B cell (primary cell): Measurements from ENCODE around the gene CAPZB. TPM values are rescaled to one million over a fixed set of nuclear protein-coding genes. Genes with fewer than 3 reads are reported as not detected.

Experiments used
- ATAC-seq: fragments of 200-7000 bp; cut with Tn5 transposase; one replicate; pipeline ENCODE4 v1.10.0; 2021; ENCODE audit warnings: low read depth, mild to moderate bottlenecking, moderate number of reproducible peaks, moderate library complexity
- CTCF ChIA-PET: fragments of 350-600 bp; sonication (Branson Sonifier 250); formaldehyde crosslinking; loops from one replicate; lab custom pipeline; 2021; ENCODE audit warnings: antibody characterized with exemption, inconsistent platforms; lab: Charles Lee
- POLR2A ChIA-PET: fragments of 350-600 bp; sonication (Branson Sonifier 250); formaldehyde crosslinking; loops from one replicate; lab custom pipeline; 2021; ENCODE audit warnings: antibody characterized with exemption; lab: Charles Lee
- DNase-seq: peaks from one replicate; pipeline ENCODE4 v3.0.0; 2013
- H2AFZ ChIP-seq: 2 replicates; pipeline ENCODE4 v1.6.1; 2012; ENCODE audit warnings: mild to moderate bottlenecking, low read depth, low read length; ENCODE audit not compliant: insufficient read depth, poor library complexity, severe bottlenecking
- H3K27ac ChIP-seq, 2 donors: 1 replicate in 1 of 2; 2 replicates in 1 of 2; pipeline ENCODE4 v1.5.1; 2012 to 2013; ENCODE audit warnings: low read length in 2 of 2, mild to moderate bottlenecking in 2 of 2, moderate library complexity in 1 of 2
- H3K27me3 ChIP-seq, 4 experiments: fragments of 200-600 bp in 1 of 4; sonication (generic) in 1 of 4; replicated peaks in 1 of 4; 1 replicate in 2 of 4; 2 replicates in 2 of 4; pipeline versions ENCODE4 v1.6.1 to v1.7.0; 2013 to 2016; ENCODE audit warnings: low read length in 3 of 4, mild to moderate bottlenecking in 2 of 4, mixed read lengths in 1 of 4, moderate library complexity in 1 of 4; ENCODE audit not compliant: insufficient read depth in 4 of 4, control insufficient read depth in 3 of 4; ENCODE audit errors: control extremely low read depth in 1 of 4
- H3K36me3 ChIP-seq, 2 experiments: replicated peaks in 1 of 2; 1 replicate in 1 of 2; 2 replicates in 1 of 2; pipeline versions ENCODE4 v1.6.1 to v1.7.1; 2013; ENCODE audit warnings: low read length in 1 of 2; ENCODE audit not compliant: insufficient read depth in 2 of 2, control insufficient read depth in 1 of 2; ENCODE audit errors: control extremely low read depth in 1 of 2, extremely low read depth in 1 of 2
- H3K4me1 ChIP-seq, 2 donors: fragments of 200-600 bp in 1 of 2; sonication (generic) in 1 of 2; 1 replicate in 1 of 2; 2 replicates in 1 of 2; pipeline versions ENCODE4 v1.5.1 to v1.6.1; 2013 to 2017; ENCODE audit warnings: low read length in 2 of 2; ENCODE audit not compliant: control insufficient read depth in 2 of 2, insufficient read depth in 2 of 2
- H3K4me2 ChIP-seq: replicated peaks from 2 replicates; pipeline ENCODE3; 2012; ENCODE audit warnings: mild to moderate bottlenecking, low read depth, low read length; ENCODE audit not compliant: poor library complexity, severe bottlenecking
- H3K4me3 ChIP-seq, 5 experiments: fragments of 200-600 bp in 1 of 5; sonication (generic) in 1 of 5; 1 replicate in 3 of 5; 2 replicates in 2 of 5; pipeline versions ENCODE4 v1.5.1 to v1.7.0; 2011 to 2016; ENCODE audit warnings: low read length in 4 of 5, mild to moderate bottlenecking in 4 of 5, low read depth in 2 of 5, control low read depth in 1 of 5, moderate library complexity in 1 of 5; ENCODE audit not compliant: insufficient read depth in 1 of 5; ENCODE audit errors: control extremely low read depth in 1 of 5, extremely low read depth in 1 of 5
- H3K79me2 ChIP-seq: fragments of 200-600 bp; sonication (generic); one replicate; pipeline ENCODE4 v1.6.0; 2016; ENCODE audit warnings: low read length; ENCODE audit not compliant: control insufficient read depth, insufficient read depth
- H3K9ac ChIP-seq: fragments of 200-600 bp; sonication (generic); 2 replicates; pipeline ENCODE4 v1.6.1; 2017; ENCODE audit warnings: mild to moderate bottlenecking, low read length, moderate library complexity
- H3K9me3 ChIP-seq, 3 donors: one replicate each; pipeline versions ENCODE4 v1.6.1 to v1.7.1; 2013; ENCODE audit warnings: low read length in 2 of 3; ENCODE audit not compliant: control insufficient read depth in 2 of 3, insufficient read depth in 1 of 3; ENCODE audit errors: control extremely low read depth in 1 of 3
- H4K20me1 ChIP-seq: 2 replicates; pipeline ENCODE4 v1.6.0; 2012; ENCODE audit warnings: mild to moderate bottlenecking, low read length; ENCODE audit not compliant: insufficient read depth, control insufficient read depth, poor library complexity, severe bottlenecking
- H3K27ac Mint-ChIP-seq: one replicate; pipeline ENCODE4 v1.8.0; 2021; ENCODE audit warnings: mixed read lengths
- H3K27me3 Mint-ChIP-seq: one replicate; pipeline ENCODE4 v1.8.0; 2021; ENCODE audit warnings: mixed read lengths
- H3K4me1 Mint-ChIP-seq: one replicate; pipeline ENCODE4 v1.8.0; 2021; ENCODE audit warnings: mixed read lengths
- H3K4me3 Mint-ChIP-seq: one replicate; pipeline ENCODE4 v1.8.0; 2021; ENCODE audit warnings: mixed read lengths
- H3K9me3 Mint-ChIP-seq: one replicate; pipeline ENCODE4 v1.8.0; 2022; ENCODE audit warnings: mixed read lengths; ENCODE audit not compliant: insufficient read depth
- EZH2 ChIP-seq: IDR thresholded peaks from 2 replicates; pipeline ENCODE4 v1.6.1; 2012; ENCODE audit warnings: borderline replicate concordance, low read depth, mild to moderate bottlenecking, moderate library complexity, low read length; ENCODE audit not compliant: insufficient read depth, poor library complexity, severe bottlenecking
- WGBS: methylation state at CpG from one replicate; pipeline ENCODE4 v1.1.5; 2013; ENCODE audit warnings: missing lambda C conversion rate; ENCODE audit not compliant: insufficient coverage; 5-methylcytosine and 5-hydroxymethylcytosine counted together
- intact Hi-C: fragments of 100-400 bp; cut with micrococcal nuclease; formaldehyde crosslinking; loops from one replicate; pipeline ENCODE4 v1.10.0; 2022
- polyA plus RNA-seq: library from polyadenylated mRNA; depleted of rRNA; stranded (reverse); fragments of >200 nt; gene quantifications from 2 replicates; pipeline ENCODE4 v1.2.3, GENCODE V29; 2012
- total RNA-seq, 2 donors: library from RNA; stranded (reverse); fragments of 120-200 nt in 1 of 2; gene quantifications; 1 replicate in 1 of 2; 2 replicates in 1 of 2; pipeline versions ENCODE4 v1.2.3 to v1.2.4, GENCODE V29; 2013 to 2022
- TF ChIP-seq, protein P1 (sequence below): fragments of 200-600 bp; IDR thresholded peaks from one replicate; pipeline ENCODE4 v1.8.0; 2022; ENCODE audit warnings: antibody characterized with exemption, mild to moderate bottlenecking

The CAPZB gene
- total and polyA plus RNA-seq, 2 donors (not counting 1 experiment from before 2014, with no cell fraction given): 126 to 193 TPM

- Histone ChIP-seq H3K9ac (peak overlapping the region; percentile 41), H3K9me3 (no peaks in the 10 kb centered on the region), H3K4me1 (peaks cover 55 to 83% of the 10 kb centered on the region in 2 donors), H2AFZ (no peak overlapping the region), H3K27ac (peak overlapping the region; percentile 14 to 45), H4K20me1 (peaks cover 87% of the 10 kb centered on the region), H3K36me3 (peaks cover 0 to 19% of the 10 kb centered on the region in 2 experiments), H3K27me3 (no peaks in the 10 kb centered on the region), H3K4me2 (peak overlapping the region; percentile 68), H3K4me3 (peak overlapping the region in 1 of 5 experiments; percentile 43), H3K79me2 (peaks cover 100% of the 10 kb centered on the region)
- H3K4me3 Mint-ChIP-seq: peak overlapping the region; percentile 58
- no peak for TF ChIP-seq EZH2
- TF ChIP-seq, protein P1, sequence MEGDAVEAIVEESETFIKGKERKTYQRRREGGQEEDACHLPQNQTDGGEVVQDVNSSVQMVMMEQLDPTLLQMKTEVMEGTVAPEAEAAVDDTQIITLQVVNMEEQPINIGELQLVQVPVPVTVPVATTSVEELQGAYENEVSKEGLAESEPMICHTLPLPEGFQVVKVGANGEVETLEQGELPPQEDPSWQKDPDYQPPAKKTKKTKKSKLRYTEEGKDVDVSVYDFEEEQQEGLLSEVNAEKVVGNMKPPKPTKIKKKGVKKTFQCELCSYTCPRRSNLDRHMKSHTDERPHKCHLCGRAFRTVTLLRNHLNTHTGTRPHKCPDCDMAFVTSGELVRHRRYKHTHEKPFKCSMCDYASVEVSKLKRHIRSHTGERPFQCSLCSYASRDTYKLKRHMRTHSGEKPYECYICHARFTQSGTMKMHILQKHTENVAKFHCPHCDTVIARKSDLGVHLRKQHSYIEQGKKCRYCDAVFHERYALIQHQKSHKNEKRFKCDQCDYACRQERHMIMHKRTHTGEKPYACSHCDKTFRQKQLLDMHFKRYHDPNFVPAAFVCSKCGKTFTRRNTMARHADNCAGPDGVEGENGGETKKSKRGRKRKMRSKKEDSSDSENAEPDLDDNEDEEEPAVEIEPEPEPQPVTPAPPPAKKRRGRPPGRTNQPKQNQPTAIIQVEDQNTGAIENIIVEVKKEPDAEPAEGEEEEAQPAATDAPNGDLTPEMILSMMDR: no peak
- peaks cover 79% of the 10 kb centered on the region for H3K4me1 Mint-ChIP-seq
- H3K9me3 Mint-ChIP-seq: no peaks in the 10 kb centered on the region
- WGBS: 7% methylated on average over 3 of the region's 3 CpGs
- DNase-seq (peak; percentile 35), ATAC-seq (peak; percentile 81)
- H3K27me3 Mint-ChIP-seq: no peaks in the 10 kb centered on the region
- POLR2A ChIA-PET: no interaction called here
- intact Hi-C loops: loop anchor here (5.0 kb wide), 1 partner anchor 34 kb away; the partner anchor contains the start of gene CAPZB
- CTCF ChIA-PET: interaction anchor here (1.0 to 1.3 kb wide), 3 partner anchors 8 to 128 kb away, joined by 3 to 4 read pairs (median 3); no protein-coding TSS in a partner anchor
- H3K27ac Mint-ChIP-seq: peak overlapping the region; percentile 62
These were observed 31.6 kb downstream of the CAPZB start for GRCh38 chr1:19453741-19454201.

GRCh38 chr1:19452221-19452663, 33.1 kb downstream of the CAPZB start:
- POLR2A ChIA-PET: no interaction called here
- Histone ChIP-seq H3K36me3 (peaks cover 0 to 25% of the 10 kb centered on the region in 2 experiments), H3K9ac (no peak overlapping the region), H3K9me3 (no peaks in the 10 kb centered on the region), H3K27ac (no peak overlapping the region), H3K4me3 (no peak overlapping the region), H3K27me3 (no peaks in the 10 kb centered on the region), H3K4me1 (peaks cover 57 to 87% of the 10 kb centered on the region in 2 donors), H2AFZ (no peak overlapping the region), H4K20me1 (peaks cover 96% of the 10 kb centered on the region), H3K79me2 (peaks cover 100% of the 10 kb centered on the region), H3K4me2 (no peak overlapping the region)
- peaks cover 82% of the 10 kb centered on the region for H3K4me1 Mint-ChIP-seq
- no peak overlapping the region for H3K4me3 Mint-ChIP-seq
- H3K27ac Mint-ChIP-seq: peak overlapping the region; percentile 3
- TF ChIP-seq, protein P1: no peak
- no peak for TF ChIP-seq EZH2
- H3K9me3 Mint-ChIP-seq: no peaks in the 10 kb centered on the region
- WGBS: 95% methylated on average over 12 of the region's 12 CpGs
- ATAC-seq (no peak), DNase-seq (no peak)
- CTCF ChIA-PET: interaction anchor here (1.1 kb wide), 1 partner anchor 8 kb away, joined by 3 read pairs; no protein-coding TSS in a partner anchor
- intact Hi-C loops: loop anchor here (5.0 kb wide), 1 partner anchor 35 kb away; the partner anchor contains the start of gene CAPZB
- H3K27me3 Mint-ChIP-seq: no peaks in the 10 kb centered on the region
